GM04503 (cell line): ENCODE results near the gene AKAP10.
A peak's percentile ranks its signal among the peaks of the same experiment; 100 is the strongest.
"Not testable (repeated sequence)": the region's sequence is repeated elsewhere in the genome, so short reads cannot be mapped to it uniquely, and the experiment has no call there.

ENCODE experiments used
- DNase-seq: peaks from one replicate; pipeline ENCODE4 v3.0.0-alpha.2; 2012; ENCODE audit warnings: low read depth

AKAP10 gene

GRCh38 chr17:19933628-19934027, 44.0 kb downstream of the AKAP10 start:
- DNase-seq: no peak

DNA sequence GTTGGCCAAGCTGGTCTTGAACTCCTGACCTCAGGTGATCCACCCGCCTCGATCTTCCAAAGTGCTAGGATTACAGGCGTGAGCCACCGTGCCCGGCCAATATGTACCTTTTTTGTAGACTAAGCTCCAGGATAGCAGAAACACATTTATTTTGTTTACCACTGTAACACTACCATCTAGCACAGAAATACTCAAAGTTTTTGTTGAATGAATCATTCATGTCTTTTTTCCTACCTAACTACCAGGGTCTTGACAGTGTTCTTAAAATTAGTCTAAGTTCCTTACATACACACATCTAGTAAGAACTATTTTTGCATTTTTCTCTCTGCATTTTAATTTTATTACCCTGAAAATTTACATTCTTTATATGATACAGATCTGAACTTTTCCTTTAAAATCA, 44.4 kb downstream of the AKAP10 start:
- DNase-seq: no peak

- DNase-seq: no peak
Measured at GRCh38 chr17:19928299-19928698, 49.3 kb downstream of the AKAP10 start.

DNA sequence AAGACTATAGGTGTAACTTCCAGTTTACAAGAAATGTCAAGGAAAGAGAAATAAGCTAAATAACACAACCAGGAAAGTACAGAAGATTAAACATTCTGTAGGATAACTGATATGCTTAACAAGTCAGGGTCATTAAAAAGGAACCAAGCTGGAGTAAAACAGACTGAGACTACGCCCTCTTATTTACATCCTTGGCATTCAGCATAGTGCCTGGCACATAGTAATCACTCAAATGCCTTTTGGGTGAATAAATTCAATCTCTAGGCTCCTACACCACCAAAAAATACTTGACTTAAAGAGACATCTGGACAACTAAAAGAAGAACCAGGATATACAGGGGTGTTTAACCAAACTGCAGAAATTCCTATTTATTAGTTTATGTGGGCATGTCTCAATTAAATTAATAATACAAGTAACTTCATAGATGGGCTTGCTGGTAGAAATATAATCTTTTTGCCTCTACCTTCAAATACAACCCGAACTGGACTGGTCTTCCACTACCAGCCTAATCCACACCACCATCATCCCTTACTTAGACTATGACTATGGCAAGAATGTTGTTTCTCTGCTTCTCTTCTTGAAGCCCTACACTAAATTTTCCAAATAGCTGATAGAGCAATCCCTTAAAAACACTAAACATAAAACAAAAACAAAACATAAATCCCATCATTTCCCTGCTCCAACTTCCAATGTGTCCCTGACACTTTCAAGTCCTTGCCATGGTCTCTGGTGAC, 62.2 kb downstream of the AKAP10 start:
- DNase-seq: no peak

GRCh38 chr17:19911033-19911432, 66.6 kb downstream of the AKAP10 start:
- no peak for DNase-seq

- DNase-seq: no peak
Measured at GRCh38 chr17:19909139-19909538, 68.5 kb downstream of the AKAP10 start.

DNA sequence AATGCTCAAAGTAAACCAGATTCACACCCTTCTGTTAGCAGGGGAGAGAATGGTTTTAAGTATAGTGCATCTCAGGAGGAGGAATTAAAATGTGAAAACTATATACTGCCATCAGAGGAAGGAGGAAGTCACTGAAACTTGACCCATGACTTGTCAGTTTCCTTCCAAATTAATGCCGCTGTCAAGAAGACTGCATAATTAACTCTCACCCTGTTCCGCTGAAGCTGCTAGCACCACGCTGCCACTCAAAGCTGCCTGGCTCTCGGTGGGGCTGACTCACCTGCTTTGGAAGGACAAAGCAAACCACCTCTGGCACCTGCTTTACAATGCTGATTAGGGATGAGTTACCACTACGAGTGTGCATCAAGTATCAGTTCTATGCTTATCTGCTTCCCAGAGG, 72.1 kb downstream of the AKAP10 start:
- DNase-seq: no peak

GRCh38 chr17:19904924-19905323, 72.7 kb downstream of the AKAP10 start:
- DNase-seq: no peak

DNA sequence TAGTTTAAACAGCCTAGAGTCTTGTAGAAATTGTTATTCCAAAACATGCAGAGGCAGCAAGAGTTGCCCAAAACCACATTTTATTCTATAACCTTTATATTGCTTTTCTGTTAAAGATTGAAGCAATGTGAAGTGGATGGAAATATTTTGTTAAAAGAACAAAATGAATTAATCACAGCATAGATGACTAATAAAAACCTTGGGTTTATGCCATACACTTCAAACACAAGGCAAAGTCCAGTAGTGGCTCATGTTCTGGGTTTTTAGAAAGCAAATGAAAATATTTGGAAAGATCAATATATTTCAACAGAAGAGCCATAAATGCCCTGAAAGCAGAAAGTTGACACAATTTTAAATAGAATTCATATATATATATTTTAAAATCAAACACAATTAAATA, 73.2 kb downstream of the AKAP10 start:
- DNase-seq: no peak

DNA sequence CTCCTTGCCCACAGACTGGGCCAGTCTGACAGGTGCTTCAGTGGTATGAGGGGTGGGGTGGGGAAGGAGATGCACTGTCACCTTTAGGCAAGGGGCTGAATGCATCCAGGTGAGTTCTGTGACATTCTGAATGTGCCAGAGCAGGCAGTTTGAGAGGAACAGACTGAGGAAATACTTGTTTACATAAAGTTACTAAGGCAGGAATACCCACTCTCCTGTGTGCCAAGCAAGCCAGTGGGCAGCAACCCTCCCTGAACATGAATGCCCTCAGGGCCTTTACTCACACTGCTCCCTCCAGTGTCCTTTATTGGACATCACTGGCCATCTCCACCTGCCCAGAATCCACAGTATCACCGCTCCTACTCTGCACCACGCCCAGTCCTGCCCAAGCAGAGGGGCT, 76.8 kb downstream of the AKAP10 start:
- no peak for DNase-seq

DNA sequence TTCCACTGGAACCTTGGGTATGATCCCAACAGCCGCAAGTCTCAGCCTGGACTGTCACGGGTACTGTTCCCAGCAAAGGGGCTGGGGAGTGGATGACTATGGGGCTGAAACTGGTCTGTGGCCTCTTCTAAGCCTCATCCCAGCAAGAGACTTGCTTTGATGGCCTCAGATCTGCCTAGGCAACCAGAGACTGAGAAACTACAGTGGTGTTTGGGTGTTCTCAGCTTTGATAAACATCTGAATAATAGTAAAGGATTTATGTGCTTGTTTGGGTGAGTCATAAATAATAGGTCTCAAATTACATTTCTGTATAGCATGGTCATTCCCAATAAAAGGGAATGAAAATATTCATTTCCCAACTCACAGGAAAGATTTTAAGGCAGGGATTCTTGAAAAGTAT, 79.7 kb downstream of the AKAP10 start:
- DNase-seq: peak; percentile 89

DNA sequence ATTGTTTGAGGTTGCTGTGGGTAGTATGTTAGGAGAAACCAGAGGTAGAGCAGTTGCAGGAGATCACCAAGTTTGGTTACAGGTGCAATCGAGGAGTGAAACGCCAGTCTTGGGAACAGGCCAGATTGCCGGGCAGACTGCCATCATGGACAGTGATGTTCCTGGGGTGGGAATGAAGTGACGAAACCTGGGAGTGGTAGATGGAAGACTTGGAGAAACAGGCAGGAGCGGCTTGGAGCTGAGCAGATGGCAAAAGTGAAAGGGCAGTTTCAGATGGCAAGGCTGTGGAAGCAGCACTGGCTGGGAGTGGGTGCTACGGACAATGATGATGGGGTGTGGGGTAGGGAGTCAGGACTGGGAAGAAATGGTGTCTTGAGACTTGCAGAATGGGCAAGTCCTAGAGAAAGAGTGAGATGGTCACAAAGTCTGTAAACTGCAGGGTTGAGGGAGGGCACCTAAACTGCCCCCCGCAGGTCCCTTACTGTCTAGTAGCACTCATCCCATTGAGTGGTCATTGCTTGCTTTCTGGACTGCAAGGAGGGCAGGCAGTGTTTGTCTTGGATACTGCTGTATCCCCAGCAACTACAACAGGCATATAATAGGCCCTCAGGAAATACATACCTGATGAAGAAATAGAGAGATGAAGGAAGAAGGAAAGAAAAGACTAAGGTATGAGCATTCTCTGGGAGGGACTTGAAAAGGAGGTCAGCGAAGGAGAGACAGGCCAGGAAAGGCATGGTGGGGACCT, 80.4 kb downstream of the AKAP10 start:
- no peak for DNase-seq

- DNase-seq: no peak
Measured at GRCh38 chr17:19896679-19897078, 80.9 kb downstream of the AKAP10 start.

DNA sequence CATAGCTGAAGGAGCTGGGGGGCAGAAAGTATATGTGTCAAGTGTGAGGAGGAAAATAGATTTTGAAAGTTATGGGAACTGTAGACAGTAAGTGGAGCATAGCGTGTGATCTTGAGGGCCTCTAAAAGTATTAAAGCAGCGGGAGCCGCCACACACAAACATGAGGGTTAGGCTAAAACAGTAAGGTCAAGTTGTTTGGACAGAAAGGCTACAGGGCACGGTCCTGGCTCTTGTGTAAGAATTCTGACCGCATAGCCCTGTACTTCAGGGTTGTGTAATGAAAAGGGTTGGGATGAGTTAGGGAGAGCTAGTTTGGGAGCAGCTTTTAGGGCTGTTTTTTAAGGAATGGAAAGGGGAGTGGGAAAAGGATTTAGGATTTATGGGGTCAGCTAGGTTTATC, 87.1 kb downstream of the AKAP10 start:
- DNase-seq: not testable (repeated sequence)

DNA sequence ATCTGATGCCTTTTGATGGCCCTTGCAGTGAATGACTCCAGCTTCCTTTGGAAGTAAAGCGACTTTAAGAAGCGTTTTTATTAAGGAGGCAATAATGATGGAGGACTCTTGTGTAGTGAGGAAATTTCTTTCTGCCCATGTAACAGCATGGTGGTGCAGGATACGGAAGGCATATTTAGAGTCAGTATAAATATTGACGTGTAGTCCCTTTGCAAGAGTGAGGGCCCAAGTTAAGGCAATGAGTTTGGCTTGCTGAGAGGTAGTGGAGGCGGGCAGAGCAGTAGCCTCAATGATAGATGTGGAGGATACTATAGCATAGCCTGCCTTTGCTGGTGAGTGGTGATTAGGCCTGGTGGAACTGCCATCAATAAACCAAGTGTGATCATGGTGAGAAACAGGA, 87.6 kb downstream of the AKAP10 start:
- not testable (repeated sequence) for DNase-seq

GRCh38 chr17:19886116-19886515, 91.5 kb downstream of the AKAP10 start:
- DNase-seq: no peak

DNA sequence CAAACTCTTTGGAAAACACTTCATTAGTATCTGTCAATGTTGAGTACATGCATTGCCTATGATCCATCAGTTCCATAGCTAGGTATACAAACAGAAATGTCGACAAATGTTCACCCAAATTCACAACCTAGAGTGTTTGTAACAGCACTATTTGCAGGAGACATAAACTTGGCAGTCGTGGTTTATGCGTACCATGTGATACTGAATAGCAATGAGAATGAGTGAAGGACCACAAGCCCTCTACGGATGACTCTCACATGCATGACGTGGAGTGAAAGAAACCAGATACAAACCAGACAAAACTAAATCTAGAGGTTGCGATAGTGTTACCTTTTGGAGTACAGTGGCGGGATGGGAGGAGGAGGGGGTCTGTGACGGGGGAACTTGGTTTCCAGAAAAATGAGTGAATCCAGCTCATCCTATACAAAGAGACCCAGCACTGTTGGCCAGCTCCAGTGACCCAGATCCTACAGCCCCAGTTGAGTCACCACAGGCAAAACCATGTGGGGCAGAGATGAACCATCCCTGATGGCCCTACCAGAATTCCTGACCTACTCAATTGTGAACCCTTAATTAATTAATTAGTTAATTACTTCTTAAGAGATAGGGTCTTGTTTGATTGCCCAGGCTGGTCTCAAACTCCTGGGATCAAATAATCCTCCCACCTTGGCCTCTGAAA, 94.0 kb downstream of the AKAP10 start:
- DNase-seq: no peak

DNA sequence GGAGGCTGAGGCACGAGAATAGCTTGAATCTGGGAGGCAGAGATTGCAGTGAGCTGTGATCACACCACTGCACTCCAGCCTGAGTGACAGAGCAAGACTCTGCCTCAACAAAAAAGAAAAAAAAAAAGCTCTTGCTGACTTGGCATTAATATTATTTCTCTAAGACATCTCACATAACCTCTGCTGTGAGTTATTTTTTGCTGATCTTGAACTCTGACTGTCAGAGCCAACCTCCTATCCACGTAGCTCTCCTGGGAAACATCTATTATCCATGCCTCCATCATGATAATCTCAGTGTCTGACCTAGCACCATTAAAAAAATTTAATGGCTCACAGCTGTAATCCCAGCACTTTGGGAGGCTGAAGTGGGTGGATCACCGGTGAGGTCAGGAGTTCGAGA, 97.2 kb downstream of the AKAP10 start:
- DNase-seq: no peak

- DNase-seq: no peak
Measured at GRCh38 chr17:19877364-19877945, 100.2 kb downstream of the AKAP10 start.

- no peak for DNase-seq
Measured at GRCh38 chr17:19876529-19877161, 101.0 kb downstream of the AKAP10 start.

DNA sequence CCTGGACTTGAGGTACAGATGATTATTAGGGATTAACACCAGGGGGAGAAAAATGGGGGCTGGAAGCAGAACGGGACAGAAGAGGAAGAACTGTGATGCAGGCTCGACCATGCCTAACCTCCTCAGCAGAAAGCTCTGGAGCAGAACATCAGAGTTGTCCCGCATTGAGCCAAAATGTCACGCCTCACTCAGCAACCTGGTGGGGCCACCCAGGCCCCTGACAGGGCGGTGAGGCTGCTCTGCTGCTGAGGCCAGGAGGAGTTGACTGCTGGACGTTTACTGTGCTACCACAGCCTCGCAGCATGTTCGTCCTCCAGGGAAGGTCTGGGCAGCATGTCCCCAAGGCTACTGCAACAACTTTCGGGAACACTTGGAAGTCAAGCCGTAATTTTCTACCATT, 103.4 kb downstream of the AKAP10 start:
- no peak for DNase-seq

- DNase-seq: no peak
Measured at GRCh38 chr17:19873346-19873745, 104.3 kb downstream of the AKAP10 start.
